ENCODE data around the gene ADAM8.

GRCh38 chr10:133243593-133243992 lies 33.1 kb downstream of the ADAM8 start:
- no peak for TF ChIP-seq EZH2 (IDR thresholded peaks at IDR 0.05; ENCODE audit: low read depth, low read length, severe bottlenecking)
- no peak for TF ChIP-seq JUND (IDR thresholded peaks at IDR 0.05; ENCODE audit: low read length)
- no peak for TF ChIP-seq ATF2 (IDR thresholded peaks at IDR 0.05; ENCODE audit: low read length)
- TF ChIP-seq CTCF (IDR thresholded peaks at IDR 0.05; ENCODE audit: control extremely low read depth in 1 of 3, insufficient read depth in 1 of 3, low read depth in 1 of 3, low read length in 3 of 3) = no peak
- no peak for TF ChIP-seq RAD21 (IDR thresholded peaks at IDR 0.05 in 1 of 2, conservative IDR thresholded peaks at IDR 0.05 in 1 of 2; ENCODE audit: low read depth in 2 of 2, low read length in 2 of 2)
- TF ChIP-seq POLR2AphosphoS5 (IDR thresholded peaks at IDR 0.05; ENCODE audit: low read depth, low read length) = no peak
- no peak for TF ChIP-seq CHD2 (IDR thresholded peaks at IDR 0.05; ENCODE audit: low read length)
- TF ChIP-seq CEBPB (IDR thresholded peaks at IDR 0.05; ENCODE audit: low read depth, low read length) = no peak
- no peak for TF ChIP-seq POLR2A (IDR thresholded peaks at IDR 0.05; ENCODE audit: control extremely low read depth in 1 of 2, low read depth in 2 of 2, low read length in 2 of 2)
- no peak for TF ChIP-seq RNF2 (IDR thresholded peaks at IDR 0.05; ENCODE audit: borderline replicate concordance, low read depth, low read length, missing control alignments, poor library complexity, severe bottlenecking)
- TF ChIP-seq SP1 (IDR thresholded peaks at IDR 0.05; ENCODE audit: low read depth, low read length) = no peak
- TF ChIP-seq RXRA (IDR thresholded peaks at IDR 0.05; ENCODE audit: insufficient read depth, low read depth, low read length) = no peak
